ENCODE data around the gene MAST4. TPM values are rescaled to one million over a fixed set of nuclear protein-coding genes. Genes with fewer than 3 reads are reported as not detected.

The MAST4 gene
- total RNA-seq, 1 experiment from 2014 or later = 10.9 TPM

GRCh38 chr5:67050635-67051034 is 454.4 kb downstream of the MAST4 start:
- Mint-ChIP-seq H3K27me3 (ENCODE audit: unreplicated experiment) (no peaks in the 10 kb centered on the region), H3K4me3 (ENCODE audit: low read depth, unreplicated experiment) (no peak overlapping the region), H3K9me3 (ENCODE audit: low read depth, unreplicated experiment) (no peaks in the 10 kb centered on the region), H3K27ac (ENCODE audit: unreplicated experiment) (no peak overlapping the region), H3K36me3 (ENCODE audit: insufficient read depth, unreplicated experiment) (no peaks in the 10 kb centered on the region), H3K4me1 (ENCODE audit: low read depth, unreplicated experiment) (no peaks in the 10 kb centered on the region)
- no TSS peak for BruUV-seq (replicated peaks)
- CTCF ChIA-PET = no interaction called here
- intact Hi-C loops (cut with micrococcal nuclease; ENCODE audit: unreplicated experiment) = no loop called here
- no peak for DNase-seq
- TF ChIP-seq CTCF (IDR thresholded peaks at IDR 0.05; ENCODE audit: unreplicated experiment) = no peak

- H3K4me1 Mint-ChIP-seq (ENCODE audit: low read depth, unreplicated experiment) = no peaks in the 10 kb centered on the region
- no peak overlapping the region for H3K27ac Mint-ChIP-seq (ENCODE audit: unreplicated experiment)
- intact Hi-C loops (cut with micrococcal nuclease; ENCODE audit: unreplicated experiment) = no loop called here
- H3K4me3 Mint-ChIP-seq (ENCODE audit: low read depth, unreplicated experiment) = no peak overlapping the region
- CTCF ChIA-PET = no interaction called here
- BruUV-seq (replicated peaks) = no TSS peak
- TF ChIP-seq CTCF (IDR thresholded peaks at IDR 0.05; ENCODE audit: unreplicated experiment) = no peak
- no peaks in the 10 kb centered on the region for H3K27me3 Mint-ChIP-seq (ENCODE audit: unreplicated experiment)
- no peaks in the 10 kb centered on the region for H3K9me3 Mint-ChIP-seq (ENCODE audit: low read depth, unreplicated experiment)
- DNase-seq = no peak
- no peaks in the 10 kb centered on the region for H3K36me3 Mint-ChIP-seq (ENCODE audit: insufficient read depth, unreplicated experiment)
Measured at GRCh38 chr5:67051164-67051563, 455.0 kb downstream of the MAST4 start.

GRCh38 chr5:67052034-67052433 is 455.8 kb downstream of the MAST4 start:
- CTCF ChIA-PET = no interaction called here
- no peak overlapping the region for H3K4me3 Mint-ChIP-seq (ENCODE audit: low read depth, unreplicated experiment)
- no peaks in the 10 kb centered on the region for H3K36me3 Mint-ChIP-seq (ENCODE audit: insufficient read depth, unreplicated experiment)
- no peak for TF ChIP-seq CTCF (IDR thresholded peaks at IDR 0.05; ENCODE audit: unreplicated experiment)
- no TSS peak for BruUV-seq (replicated peaks)
- H3K27ac Mint-ChIP-seq (ENCODE audit: unreplicated experiment) = no peak overlapping the region
- H3K4me1 Mint-ChIP-seq (ENCODE audit: low read depth, unreplicated experiment) = no peaks in the 10 kb centered on the region
- no peaks in the 10 kb centered on the region for H3K27me3 Mint-ChIP-seq (ENCODE audit: unreplicated experiment)
- no peak for DNase-seq
- H3K9me3 Mint-ChIP-seq (ENCODE audit: low read depth, unreplicated experiment) = no peaks in the 10 kb centered on the region
- intact Hi-C loops (cut with micrococcal nuclease; ENCODE audit: unreplicated experiment) = no loop called here

GRCh38 chr5:67053229-67053628 is 457.0 kb downstream of the MAST4 start:
- no peak for DNase-seq
- no TSS peak for BruUV-seq (replicated peaks)
- intact Hi-C loops (cut with micrococcal nuclease; ENCODE audit: unreplicated experiment) = no loop called here
- CTCF ChIA-PET = no interaction called here
- TF ChIP-seq CTCF (IDR thresholded peaks at IDR 0.05; ENCODE audit: unreplicated experiment) = no peak
- H3K4me3 Mint-ChIP-seq (ENCODE audit: low read depth, unreplicated experiment) = no peak overlapping the region
- no peaks in the 10 kb centered on the region for H3K4me1 Mint-ChIP-seq (ENCODE audit: low read depth, unreplicated experiment)
- H3K36me3 Mint-ChIP-seq (ENCODE audit: insufficient read depth, unreplicated experiment) = no peaks in the 10 kb centered on the region
- no peaks in the 10 kb centered on the region for H3K27me3 Mint-ChIP-seq (ENCODE audit: unreplicated experiment)
- no peak overlapping the region for H3K27ac Mint-ChIP-seq (ENCODE audit: unreplicated experiment)
- no peaks in the 10 kb centered on the region for H3K9me3 Mint-ChIP-seq (ENCODE audit: low read depth, unreplicated experiment)
